ENCODE measurements around the gene MBIP.
"Not testable (repeated sequence)": the region's sequence is repeated elsewhere in the genome, so short reads cannot be mapped to it uniquely, and the experiment has no call there.

Gene MBIP

DNA sequence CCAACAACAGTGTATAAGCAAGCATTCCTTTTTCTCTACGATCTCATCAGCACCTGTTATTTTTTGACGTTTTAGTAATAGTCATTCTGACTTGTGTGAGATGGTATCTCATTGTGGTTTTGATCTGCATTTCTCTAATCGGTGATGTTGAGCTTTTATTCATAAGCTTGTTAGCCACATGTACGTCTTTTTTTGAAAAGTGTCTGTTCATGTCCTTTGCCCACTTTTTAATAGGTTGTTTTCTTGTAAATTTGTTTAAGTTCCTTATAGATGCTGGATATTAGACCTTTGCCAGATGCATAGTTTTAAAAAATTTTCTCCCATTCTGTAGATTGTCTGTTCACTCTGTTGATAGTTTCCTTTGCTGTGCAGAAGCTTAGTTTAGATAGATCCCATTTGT is 7.1 kb upstream of the MBIP start:
- not testable (repeated sequence) for H3K4me1 Mint-ChIP-seq; H3K4me3 Mint-ChIP-seq; DNase-seq; H3K36me3 Mint-ChIP-seq; H3K27ac Mint-ChIP-seq; H3K9me3 Mint-ChIP-seq; ATAC-seq (replicated peaks)
- H3K27me3 Mint-ChIP-seq, result peaks cover 37 to 53% of the 10 kb centered on the region in 2 donors

DNA sequence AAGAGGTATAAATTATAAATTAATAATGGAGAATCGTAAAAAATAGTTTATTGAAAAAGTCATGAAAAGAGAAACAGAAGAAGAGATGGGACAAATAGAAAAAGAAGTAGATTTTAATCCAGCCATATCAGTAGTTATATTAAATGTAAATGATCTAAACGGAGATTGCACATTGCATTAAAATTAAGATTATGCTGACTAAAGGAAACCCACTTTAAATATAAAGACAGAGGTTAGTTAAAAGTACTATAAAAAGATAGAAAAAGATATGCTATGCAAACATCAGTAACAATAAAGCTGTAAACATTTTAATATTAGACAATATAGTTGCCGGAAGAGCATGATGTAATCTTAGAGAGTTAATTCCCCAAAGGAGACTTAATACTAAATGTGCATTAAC is 5.4 kb upstream of the MBIP start:
- Mint-ChIP-seq H3K27me3 (peaks cover 23 to 42% of the 10 kb centered on the region in 2 donors), H3K9me3 (peaks cover 0 to 8% of the 10 kb centered on the region in 2 donors), H3K36me3 (no peaks in the 10 kb centered on the region), H3K4me3 (no peak overlapping the region), H3K27ac (no peak overlapping the region), H3K4me1 (peaks cover under 1 to 2% of the 10 kb centered on the region in 2 donors)
- DNase-seq (no peak), ATAC-seq (replicated peaks) (no peak)

- Mint-ChIP-seq H3K4me3 (no peak overlapping the region), H3K27me3 (peaks cover 23 to 34% of the 10 kb centered on the region in 2 donors), H3K4me1 (peaks cover 5 to 6% of the 10 kb centered on the region in 2 donors), H3K9me3 (peaks cover 2 to 8% of the 10 kb centered on the region in 2 donors), H3K27ac (no peak overlapping the region), H3K36me3 (peaks cover 3 to 4% of the 10 kb centered on the region in 2 donors)
- ATAC-seq (replicated peaks), result no peak
- DNase-seq, result no peak
Measured at GRCh38 chr14:36324897-36325296, 4.5 kb upstream of the MBIP start.

DNA sequence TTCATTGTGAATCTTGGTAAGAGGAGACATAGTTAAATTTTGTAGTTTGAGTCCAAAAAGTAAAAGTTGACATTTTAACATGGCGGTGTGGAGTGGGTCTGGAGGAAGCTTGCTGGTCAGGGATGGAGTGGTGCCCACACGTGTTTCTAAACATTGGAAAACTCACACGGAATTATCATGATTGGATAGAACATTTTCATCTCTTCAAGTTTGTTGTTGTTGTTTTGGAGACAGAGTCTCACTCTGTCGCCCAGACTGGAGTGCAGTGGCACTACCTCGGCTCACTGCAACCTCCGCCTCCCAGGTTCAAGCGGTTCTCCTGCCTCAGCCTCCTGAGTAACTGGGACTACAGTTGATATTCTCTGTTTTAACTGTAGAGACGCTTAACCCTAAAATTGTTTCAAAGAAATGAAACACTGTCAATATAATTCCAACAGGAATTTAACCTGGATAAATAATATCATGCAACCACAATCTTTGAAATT is 502 bp upstream of the MBIP start:
- DNase-seq, result no peak
- peak overlapping the region; percentile 94 for H3K27ac Mint-ChIP-seq
- peaks cover 7% of the 10 kb centered on the region in 2 donors for H3K4me1 Mint-ChIP-seq
- H3K27me3 Mint-ChIP-seq, result peaks cover 11 to 13% of the 10 kb centered on the region in 2 donors
- peak overlapping the region; percentile 95 to 97 for H3K4me3 Mint-ChIP-seq
- H3K9me3 Mint-ChIP-seq, result peaks cover 0 to 2% of the 10 kb centered on the region in 2 donors
- ATAC-seq (replicated peaks), result peak; percentile 13 to 18
- peaks cover 3 to 4% of the 10 kb centered on the region in 2 donors for H3K36me3 Mint-ChIP-seq

DNA sequence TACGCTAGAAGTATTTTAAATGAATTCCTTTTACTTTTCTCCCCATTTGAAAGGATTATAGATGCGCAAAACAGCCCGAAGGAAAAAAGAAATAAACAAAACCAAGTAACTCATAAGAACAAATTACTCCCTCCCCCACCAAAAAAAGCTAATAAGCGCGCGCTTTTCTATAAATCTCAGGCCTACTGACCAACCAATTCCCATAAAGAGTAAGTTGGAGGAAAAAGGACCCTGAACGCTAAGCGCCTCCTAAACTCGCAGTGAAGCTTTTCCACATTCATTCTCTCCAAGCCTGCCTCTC is 588 bp downstream of the MBIP start:
- Mint-ChIP-seq H3K4me3 (peak overlapping the region; percentile 95 to 97), H3K36me3 (peaks cover 3 to 4% of the 10 kb centered on the region in 2 donors), H3K9me3 (peaks cover 0 to 2% of the 10 kb centered on the region in 2 donors), H3K4me1 (peaks cover 12 to 16% of the 10 kb centered on the region in 2 donors), H3K27ac (peak overlapping the region; percentile 94), H3K27me3 (peaks cover 7 to 9% of the 10 kb centered on the region in 2 donors)
- ATAC-seq (replicated peaks) (no peak), DNase-seq (no peak)

DNA sequence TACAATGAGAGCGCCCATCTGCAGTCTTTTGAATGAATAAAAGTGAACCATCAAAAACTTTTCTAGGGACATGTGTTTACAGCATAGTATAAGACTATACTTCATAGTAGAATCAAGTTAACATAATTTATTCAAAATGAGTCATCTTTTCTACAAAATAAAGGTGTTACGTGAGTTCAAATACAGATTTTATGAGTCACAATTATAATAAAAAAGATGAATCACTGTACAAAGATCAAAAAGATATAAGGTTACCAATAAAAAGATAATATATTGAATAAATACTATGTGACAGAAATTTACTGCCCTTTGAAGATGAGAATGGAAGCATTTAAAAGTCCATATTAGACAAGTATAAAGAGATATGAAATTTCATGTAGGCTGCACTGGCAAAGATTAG is 2.8 kb downstream of the MBIP start:
- no peak for ATAC-seq (replicated peaks)

DNA sequence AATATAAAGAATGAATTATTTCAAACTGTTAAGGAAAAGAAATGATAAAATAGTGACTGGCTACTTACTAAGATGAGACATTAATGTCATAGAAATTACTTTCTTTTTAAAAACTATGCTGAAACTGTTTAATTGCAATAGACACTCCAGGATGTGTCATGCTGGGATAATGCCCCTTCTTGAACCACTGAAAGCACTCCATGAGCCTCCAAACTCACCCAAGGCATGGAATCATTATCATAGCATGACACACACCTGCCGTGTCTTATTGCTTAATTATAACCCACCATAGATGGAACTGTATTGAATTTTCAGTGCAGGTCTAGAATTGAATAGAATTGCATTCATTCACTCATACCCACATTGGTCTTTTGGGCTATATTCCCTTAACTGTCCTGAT is 4.3 kb downstream of the MBIP start:
- H3K4me1 Mint-ChIP-seq, result peaks cover 15 to 16% of the 10 kb centered on the region in 2 donors
- no peak overlapping the region for H3K4me3 Mint-ChIP-seq
- peaks cover 0 to 2% of the 10 kb centered on the region in 2 donors for H3K9me3 Mint-ChIP-seq
- H3K27ac Mint-ChIP-seq, result no peak overlapping the region
- no peaks in the 10 kb centered on the region for H3K27me3 Mint-ChIP-seq
- ATAC-seq (replicated peaks) (no peak), DNase-seq (no peak)
- peaks cover 12 to 23% of the 10 kb centered on the region in 2 donors for H3K36me3 Mint-ChIP-seq

More for the DNA sequence above, 2.8 kb downstream of the MBIP start:
- Mint-ChIP-seq H3K27ac (no peak overlapping the region), H3K36me3 (peaks cover 10 to 17% of the 10 kb centered on the region in 2 donors), H3K9me3 (peaks cover 0 to 2% of the 10 kb centered on the region in 2 donors), H3K4me3 (no peak overlapping the region), H3K4me1 (peaks cover 15 to 16% of the 10 kb centered on the region in 2 donors), H3K27me3 (no peaks in the 10 kb centered on the region)
- DNase-seq, result no peak

DNA sequence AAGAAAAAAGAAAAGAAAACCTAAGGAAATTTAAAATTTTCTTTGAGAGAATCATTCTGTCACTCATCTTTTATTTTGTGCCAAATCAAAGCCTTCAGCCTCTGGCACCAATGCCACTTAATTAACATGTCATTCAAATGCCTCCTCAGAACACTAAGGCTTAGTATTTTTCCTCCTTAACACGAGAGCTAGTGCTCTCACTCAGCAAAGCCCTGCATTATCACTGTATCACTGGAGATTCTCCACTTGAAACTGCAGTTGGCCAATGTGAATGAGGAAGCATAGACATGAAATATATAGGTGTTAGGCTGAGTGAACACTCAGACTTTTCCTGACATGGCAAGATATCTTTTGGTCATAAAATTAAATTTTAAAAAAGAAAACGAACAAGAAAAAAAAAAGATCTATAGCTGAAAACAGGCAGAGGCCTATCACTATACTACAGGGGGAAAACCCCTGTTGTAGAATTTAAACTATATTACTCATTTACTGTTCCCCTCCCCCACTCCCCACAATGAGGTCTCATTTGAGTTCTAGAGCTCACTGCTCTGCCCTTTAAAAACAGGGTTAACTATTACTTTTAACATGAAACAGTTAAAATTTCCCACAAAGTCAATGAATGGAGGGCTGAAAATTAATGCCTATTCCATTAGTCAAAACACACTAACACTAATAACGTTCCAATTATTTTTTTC is 5.1 kb downstream of the MBIP start:
- ATAC-seq (replicated peaks), result peak; percentile 79

DNA sequence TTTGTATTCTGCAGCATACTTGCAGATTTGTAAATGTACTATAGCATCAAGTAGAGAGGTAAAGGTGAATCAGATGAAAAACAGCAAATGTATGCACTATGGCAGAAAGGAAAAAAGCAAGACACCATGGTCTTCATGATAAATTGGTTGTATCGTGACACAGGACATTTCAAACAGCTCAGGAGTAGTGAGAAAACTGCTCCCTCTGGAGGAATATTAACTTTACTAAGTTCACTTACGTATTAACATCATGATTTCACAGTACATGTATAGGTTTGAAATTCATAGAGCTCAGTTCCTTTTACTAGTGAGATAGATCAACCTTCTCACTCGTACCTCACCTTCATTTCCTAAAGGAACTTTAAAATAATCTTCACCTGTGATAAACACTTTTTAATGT is 6.5 kb downstream of the MBIP start:
- no peak overlapping the region for H3K27ac Mint-ChIP-seq
- ATAC-seq (replicated peaks) (no peak), DNase-seq (no peak)
- H3K27me3 Mint-ChIP-seq, result no peaks in the 10 kb centered on the region
- H3K4me3 Mint-ChIP-seq, result no peak overlapping the region
- H3K36me3 Mint-ChIP-seq, result peaks cover 28 to 40% of the 10 kb centered on the region in 2 donors
- H3K4me1 Mint-ChIP-seq, result peaks cover 7 to 10% of the 10 kb centered on the region in 2 donors
- no peaks in the 10 kb centered on the region for H3K9me3 Mint-ChIP-seq

More for the DNA sequence above, 5.1 kb downstream of the MBIP start:
- no peaks in the 10 kb centered on the region for H3K9me3 Mint-ChIP-seq
- no peak for DNase-seq
- no peak overlapping the region for H3K27ac Mint-ChIP-seq
- no peak overlapping the region for H3K4me3 Mint-ChIP-seq
- no peaks in the 10 kb centered on the region for H3K27me3 Mint-ChIP-seq
- H3K36me3 Mint-ChIP-seq, result peaks cover 17 to 27% of the 10 kb centered on the region in 2 donors
- peaks cover 10 to 11% of the 10 kb centered on the region in 2 donors for H3K4me1 Mint-ChIP-seq

DNA sequence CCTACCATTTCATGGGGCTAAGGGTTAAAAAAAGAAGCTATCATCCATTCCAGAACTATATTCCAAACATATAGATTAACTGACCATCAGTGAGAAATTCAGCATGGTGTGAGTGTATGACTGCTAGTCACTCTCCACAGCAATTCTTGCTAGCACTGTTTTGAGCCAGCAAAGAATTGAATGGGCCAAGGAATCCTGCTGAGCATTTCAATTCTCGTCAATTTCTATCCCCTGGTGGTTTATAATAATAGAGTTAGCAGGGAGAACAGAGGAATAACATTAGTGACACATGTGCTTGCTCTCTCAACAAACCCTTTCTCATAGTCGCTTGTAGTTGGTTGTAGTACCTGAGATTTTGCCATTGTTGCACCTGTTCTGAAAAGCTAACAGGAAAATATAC is 7.2 kb downstream of the MBIP start:
- DNase-seq (no peak), ATAC-seq (replicated peaks) (no peak)
- Mint-ChIP-seq H3K4me1 (peaks cover 7 to 10% of the 10 kb centered on the region in 2 donors), H3K36me3 (peaks cover 31 to 47% of the 10 kb centered on the region in 2 donors), H3K9me3 (no peaks in the 10 kb centered on the region), H3K27me3 (no peaks in the 10 kb centered on the region), H3K4me3 (no peak overlapping the region), H3K27ac (no peak overlapping the region)

DNA sequence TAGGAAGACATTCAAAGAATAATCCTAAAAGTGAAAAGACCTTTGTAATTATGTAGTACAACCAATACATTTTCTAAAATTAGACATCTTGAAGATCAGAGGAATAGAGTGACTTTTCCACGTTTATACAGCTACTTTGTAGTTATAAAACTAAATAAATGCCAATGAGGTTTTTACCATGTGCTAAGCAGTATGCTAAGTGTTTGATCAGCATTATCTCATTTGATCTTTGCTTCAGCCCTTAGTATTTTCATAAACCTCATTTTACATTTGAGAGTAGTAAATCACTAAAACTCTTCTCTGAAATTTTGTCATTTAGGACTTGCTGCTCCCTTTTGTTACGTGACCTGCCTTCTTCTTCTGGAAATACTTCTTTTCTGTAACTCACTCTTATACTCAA is 13.6 kb downstream of the MBIP start:
- H3K27ac Mint-ChIP-seq, result no peak overlapping the region
- no peak overlapping the region for H3K4me3 Mint-ChIP-seq
- DNase-seq, result no peak
- no peak for ATAC-seq (replicated peaks)
- H3K36me3 Mint-ChIP-seq, result peaks cover 50 to 56% of the 10 kb centered on the region in 2 donors
- no peaks in the 10 kb centered on the region for H3K27me3 Mint-ChIP-seq
- H3K9me3 Mint-ChIP-seq, result no peaks in the 10 kb centered on the region
- H3K4me1 Mint-ChIP-seq, result no peaks in the 10 kb centered on the region

- H3K36me3 Mint-ChIP-seq, result peaks cover 40 to 43% of the 10 kb centered on the region in 2 donors
- no peaks in the 10 kb centered on the region for H3K27me3 Mint-ChIP-seq
Measured at GRCh38 chr14:36304895-36305294, 15.5 kb downstream of the MBIP start.

DNA sequence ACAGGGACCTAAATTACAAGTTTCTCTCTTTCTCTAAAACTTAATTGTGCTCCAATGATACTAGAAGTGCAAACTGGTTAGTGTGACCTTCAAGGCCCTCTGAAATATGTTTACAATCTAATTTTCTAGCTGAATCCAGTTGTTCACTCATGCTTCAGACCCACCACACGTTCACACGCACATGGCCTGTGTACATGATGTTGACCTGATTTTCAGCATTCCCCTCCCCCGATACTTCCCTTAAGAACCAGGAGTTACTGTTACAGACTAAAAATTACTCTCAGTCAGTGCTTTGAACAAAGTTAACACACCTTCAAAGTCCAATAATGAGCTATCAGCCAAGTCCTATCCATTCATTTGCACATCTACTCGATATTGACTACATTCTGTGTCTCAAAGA is 16.5 kb downstream of the MBIP start:
- no peak overlapping the region for H3K4me3 Mint-ChIP-seq
- no peak overlapping the region for H3K27ac Mint-ChIP-seq
- H3K4me1 Mint-ChIP-seq, result no peaks in the 10 kb centered on the region
- DNase-seq (no peak), ATAC-seq (replicated peaks) (no peak)
- peaks cover 36 to 40% of the 10 kb centered on the region in 2 donors for H3K36me3 Mint-ChIP-seq
- no peaks in the 10 kb centered on the region for H3K9me3 Mint-ChIP-seq
- no peaks in the 10 kb centered on the region for H3K27me3 Mint-ChIP-seq

More at GRCh38 chr14:36304895-36305294, 15.5 kb downstream of the MBIP start:
- DNase-seq (no peak), ATAC-seq (replicated peaks) (no peak)
- Mint-ChIP-seq H3K4me3 (no peak overlapping the region), H3K27ac (no peak overlapping the region), H3K9me3 (no peaks in the 10 kb centered on the region), H3K4me1 (no peaks in the 10 kb centered on the region)

- DNase-seq (no peak), ATAC-seq (replicated peaks) (no peak)
- no peak overlapping the region for H3K4me3 Mint-ChIP-seq
- H3K27me3 Mint-ChIP-seq, result no peaks in the 10 kb centered on the region
- H3K36me3 Mint-ChIP-seq, result peaks cover 34 to 42% of the 10 kb centered on the region in 2 donors
- no peaks in the 10 kb centered on the region for H3K4me1 Mint-ChIP-seq
- H3K9me3 Mint-ChIP-seq, result no peaks in the 10 kb centered on the region
- no peak overlapping the region for H3K27ac Mint-ChIP-seq
Measured at GRCh38 chr14:36302823-36303222, 17.6 kb downstream of the MBIP start.

GRCh38 chr14:36301159-36301558 is 19.3 kb downstream of the MBIP start:
- ATAC-seq (replicated peaks) (no peak), DNase-seq (no peak)
- Mint-ChIP-seq H3K27me3 (no peaks in the 10 kb centered on the region), H3K9me3 (no peaks in the 10 kb centered on the region), H3K27ac (no peak overlapping the region), H3K4me1 (no peaks in the 10 kb centered on the region), H3K36me3 (peaks cover 37 to 42% of the 10 kb centered on the region in 2 donors), H3K4me3 (no peak overlapping the region)

All from stimulated activated naive B cell treated with anti-CD40 and anti-IgM and Interleukin-4, amounts not matched to agents 10 μg/mL and 1 μg/mL and 100 μg/mL, for 72 hours (primary cell).